ENCODE results near the gene ZNF232.
"Not testable (repeated sequence)": the region's sequence is repeated elsewhere in the genome, so short reads cannot be mapped to it uniquely, and the experiment has no call there.

Gene ZNF232

DNA sequence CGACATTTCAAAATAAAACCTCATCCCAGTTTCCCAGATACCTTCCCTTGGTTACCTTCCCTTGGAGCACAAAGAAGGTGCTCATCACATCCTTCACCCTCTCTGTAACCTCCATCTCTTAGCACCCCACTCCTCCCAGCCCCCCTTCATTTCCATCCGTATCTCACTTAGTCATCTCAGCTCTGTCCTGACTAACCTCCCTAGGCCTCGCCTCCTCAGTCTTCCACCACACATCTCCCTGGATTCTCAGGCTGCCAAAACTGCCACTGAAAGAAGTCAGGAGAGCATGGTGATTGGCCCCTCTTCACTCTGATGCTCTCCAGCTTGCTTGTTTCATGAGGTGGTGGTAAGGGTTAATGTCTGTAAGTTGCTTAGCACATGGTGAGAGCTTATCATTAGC lies 31.1 kb downstream of the ZNF232 start:
- H3K27me3 Mint-ChIP-seq: no peaks in the 10 kb centered on the region
- peaks cover 28% of the 10 kb centered on the region for H3K9me3 Mint-ChIP-seq
- peaks cover 30% of the 10 kb centered on the region for H3K4me1 Mint-ChIP-seq (ENCODE audit: low read depth)
- peaks cover 42% of the 10 kb centered on the region for H3K36me3 Mint-ChIP-seq (ENCODE audit: low read depth)
- H3K27ac Mint-ChIP-seq: no peak overlapping the region
- no peak overlapping the region for H3K4me3 Mint-ChIP-seq

DNA sequence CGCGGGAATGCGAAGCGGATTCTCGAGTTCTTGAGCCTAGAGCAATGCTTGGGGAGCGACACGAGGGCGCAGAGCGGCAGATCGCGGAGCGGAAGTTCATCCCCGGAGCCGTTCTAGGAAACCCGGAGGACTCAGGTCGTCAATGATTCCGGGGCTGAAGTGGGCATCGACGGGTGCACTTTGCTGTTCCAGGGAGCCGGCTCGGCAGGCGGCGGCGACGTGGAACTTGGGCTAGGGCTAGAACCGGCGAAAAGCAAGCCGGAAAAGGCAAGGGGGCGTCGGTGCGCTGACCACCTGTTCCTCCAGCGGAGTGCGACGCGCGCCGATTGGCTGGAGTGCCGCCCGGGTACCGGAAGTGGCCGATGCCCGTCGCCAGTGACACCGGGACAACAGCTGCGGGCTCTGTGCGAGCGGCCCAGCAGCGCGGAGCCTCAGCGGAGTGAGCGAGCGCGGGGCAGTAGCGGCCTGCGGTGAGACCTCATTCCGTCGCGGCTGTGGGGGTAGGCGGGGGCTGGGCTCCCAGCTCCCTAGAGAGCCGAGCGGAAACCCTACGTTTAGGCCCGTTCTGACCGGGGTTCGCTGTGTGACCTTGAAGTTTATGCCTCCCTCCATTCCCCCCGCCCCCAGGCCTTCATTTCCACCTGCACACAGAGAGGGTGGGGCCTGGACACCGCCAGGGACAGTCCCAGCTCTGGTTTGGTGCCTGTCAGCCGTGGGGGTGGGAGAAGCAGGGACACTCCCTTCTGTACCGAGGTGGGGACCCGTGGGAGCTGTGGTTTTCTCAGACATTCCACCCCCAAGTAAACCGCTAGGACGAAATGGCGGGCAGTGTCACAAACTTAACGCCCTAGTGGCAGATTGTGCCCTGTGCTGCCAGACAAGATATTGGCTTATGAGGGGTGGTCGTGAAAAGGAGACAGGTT lies 33.3 kb downstream of the ZNF232 start, which contains the start of gene ZFP3:
Gene ZFP3, plus strand, starts transcription at position 362 of the 923 bp plus-strand sequence. CDS start 13,038 bp downstream, outside the sequence.
- peaks cover 15% of the 10 kb centered on the region for H3K9me3 Mint-ChIP-seq
- H3K27ac Mint-ChIP-seq: peak within 1 kb of the TSS; percentile 90
- peaks cover 26% of the 10 kb centered on the region for H3K4me1 Mint-ChIP-seq (ENCODE audit: low read depth)
- peak within 1 kb of the TSS; percentile 85 for H3K4me3 Mint-ChIP-seq
- peaks cover 26% of the 10 kb centered on the region for H3K36me3 Mint-ChIP-seq (ENCODE audit: low read depth)
- no peaks in the 10 kb centered on the region for H3K27me3 Mint-ChIP-seq

DNA sequence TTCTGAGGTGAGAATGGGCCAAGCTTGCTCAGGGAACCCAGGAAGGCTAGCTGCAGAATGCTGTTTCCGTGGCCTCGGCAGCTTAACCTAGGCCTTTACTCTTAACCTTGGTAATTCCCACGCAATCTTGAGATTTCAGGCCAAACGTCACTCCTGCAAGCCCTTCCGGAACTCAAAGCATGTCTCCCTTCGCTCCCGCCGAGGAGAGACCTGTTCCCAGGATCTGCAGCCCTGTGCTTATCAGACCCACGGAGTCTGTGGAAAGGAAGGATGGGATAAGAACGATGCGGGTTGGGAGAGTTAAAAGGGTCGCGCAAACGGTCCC lies 33.9 kb downstream of the ZNF232 start:
- no peaks in the 10 kb centered on the region for H3K27me3 Mint-ChIP-seq
- peaks cover 11% of the 10 kb centered on the region for H3K9me3 Mint-ChIP-seq
- peak overlapping the region; percentile 90 for H3K27ac Mint-ChIP-seq
- H3K36me3 Mint-ChIP-seq (ENCODE audit: low read depth): peaks cover 22% of the 10 kb centered on the region
- H3K4me3 Mint-ChIP-seq: peak overlapping the region; percentile 85
- H3K4me1 Mint-ChIP-seq (ENCODE audit: low read depth): peaks cover 23% of the 10 kb centered on the region

DNA sequence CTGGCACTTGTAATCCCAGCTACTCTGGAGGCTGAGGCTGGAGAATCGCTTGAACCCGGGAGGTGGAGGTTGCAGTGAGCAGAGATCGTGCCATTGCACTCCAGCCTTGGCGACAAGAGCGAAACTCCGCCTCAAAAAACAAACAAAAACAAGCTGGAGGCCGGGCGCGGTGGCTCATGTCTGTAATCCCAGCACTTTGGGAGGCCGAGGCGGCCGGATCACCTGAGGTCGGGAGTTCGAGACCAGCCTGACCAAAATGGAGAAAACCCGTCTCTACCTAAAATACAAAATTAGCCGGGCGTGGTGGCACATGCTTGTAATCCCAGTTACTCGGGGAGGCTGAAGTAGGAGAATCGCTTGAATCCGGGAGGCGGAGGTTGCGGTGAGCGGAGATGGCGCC lies 34.4 kb downstream of the ZNF232 start:
- H3K9me3 Mint-ChIP-seq, H3K27ac Mint-ChIP-seq, H3K27me3 Mint-ChIP-seq: not testable (repeated sequence)
- peaks cover 22% of the 10 kb centered on the region for H3K4me1 Mint-ChIP-seq (ENCODE audit: low read depth)
- H3K36me3 Mint-ChIP-seq (ENCODE audit: low read depth): peaks cover 17% of the 10 kb centered on the region
- peak overlapping the region; percentile 85 for H3K4me3 Mint-ChIP-seq

DNA sequence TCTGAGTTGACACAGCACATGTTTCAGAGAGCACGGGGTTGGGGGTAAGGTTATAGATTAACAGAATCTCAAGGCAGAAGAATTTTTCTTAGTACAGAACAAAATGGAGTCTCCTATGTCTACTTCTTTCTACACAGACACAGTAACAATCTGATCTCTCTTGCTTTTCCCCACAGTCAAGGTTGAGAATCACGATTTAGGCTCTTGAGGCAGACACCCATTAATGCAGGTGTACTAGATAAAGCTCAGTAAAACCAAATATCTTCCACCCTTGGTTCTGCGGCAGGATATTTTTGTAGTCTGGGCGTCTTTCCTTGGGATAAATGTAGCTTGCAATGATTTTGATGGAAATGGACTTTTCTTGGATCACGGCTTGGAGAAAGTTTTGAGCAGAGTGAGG lies 36.2 kb downstream of the ZNF232 start:
- H3K9me3 Mint-ChIP-seq, H3K27ac Mint-ChIP-seq, H3K4me3 Mint-ChIP-seq, H3K27me3 Mint-ChIP-seq: not testable (repeated sequence)
- Mint-ChIP-seq H3K4me1 (ENCODE audit: low read depth) (peaks cover 22% of the 10 kb centered on the region), H3K36me3 (ENCODE audit: low read depth) (peaks cover 13% of the 10 kb centered on the region)

DNA sequence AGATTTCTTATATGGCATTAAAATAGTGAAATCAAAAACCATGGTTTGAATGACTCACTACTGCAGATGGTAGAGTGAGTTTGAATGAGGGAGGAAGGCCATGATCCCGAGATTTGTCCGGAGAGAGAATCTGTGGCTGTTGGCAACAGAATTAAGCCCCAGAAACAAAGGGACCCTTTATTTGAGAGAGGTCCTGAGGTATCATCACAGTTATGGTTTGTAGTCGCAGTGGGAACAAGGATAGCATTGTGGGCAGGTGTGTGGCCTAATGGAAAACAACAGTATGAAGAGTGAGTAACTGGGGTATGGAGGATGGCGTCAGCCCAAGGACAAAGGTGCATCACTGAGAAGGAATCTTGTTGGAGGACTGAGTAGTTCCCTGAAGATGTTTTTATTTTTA lies 42.0 kb downstream of the ZNF232 start:
- Mint-ChIP-seq H3K27me3 (no peaks in the 10 kb centered on the region), H3K9me3 (no peaks in the 10 kb centered on the region), H3K36me3 (ENCODE audit: low read depth) (no peaks in the 10 kb centered on the region), H3K4me1 (ENCODE audit: low read depth) (no peaks in the 10 kb centered on the region), H3K4me3 (no peak overlapping the region), H3K27ac (no peak overlapping the region)

DNA sequence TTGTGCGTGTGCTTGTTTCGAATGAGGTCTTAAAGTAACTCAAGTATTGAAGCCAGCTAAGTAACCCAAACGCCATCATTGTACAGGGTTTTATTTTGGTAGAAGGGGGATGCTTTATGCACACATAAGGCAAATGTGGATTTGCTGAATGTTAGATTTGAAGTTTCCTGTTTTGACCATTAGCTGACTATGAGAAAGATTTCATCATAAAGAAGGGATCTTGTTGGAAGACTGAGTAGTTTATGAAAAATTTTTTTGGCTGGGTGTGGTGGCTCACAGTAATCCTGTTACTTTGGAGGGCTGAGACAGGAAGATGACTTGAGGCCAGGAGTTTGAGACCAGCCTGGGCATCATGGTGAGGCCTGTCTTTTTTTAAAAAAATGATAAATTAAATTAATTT lies 43.4 kb downstream of the ZNF232 start:
- no peaks in the 10 kb centered on the region for H3K4me1 Mint-ChIP-seq (ENCODE audit: low read depth)
- no peaks in the 10 kb centered on the region for H3K27me3 Mint-ChIP-seq
- H3K27ac Mint-ChIP-seq: no peak overlapping the region
- no peaks in the 10 kb centered on the region for H3K9me3 Mint-ChIP-seq
- H3K36me3 Mint-ChIP-seq (ENCODE audit: low read depth): no peaks in the 10 kb centered on the region
- no peak overlapping the region for H3K4me3 Mint-ChIP-seq

DNA sequence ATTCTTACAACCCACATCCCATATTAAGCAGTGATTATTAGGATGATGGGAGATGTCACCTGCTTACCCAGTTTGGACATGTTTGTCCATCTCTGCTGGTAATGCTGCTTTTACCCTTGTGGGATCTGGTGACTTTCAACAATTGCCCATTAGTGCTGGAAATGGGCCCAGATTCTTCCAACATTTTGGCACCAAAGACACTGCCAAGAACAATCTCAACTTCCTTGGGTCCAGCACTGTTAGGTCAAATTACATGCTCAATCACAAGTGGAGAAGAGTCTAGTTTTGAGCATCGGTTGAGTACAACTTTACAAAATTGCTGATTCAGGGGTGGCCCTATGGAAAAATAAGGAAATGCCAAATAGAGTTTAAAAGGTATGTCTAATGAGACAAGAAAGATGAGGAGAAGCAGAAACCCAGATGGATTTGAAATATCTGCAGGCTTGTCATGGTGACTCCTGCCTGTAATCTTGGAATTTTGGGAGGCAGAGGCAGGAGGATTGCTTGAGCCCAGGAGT lies 46.4 kb downstream of the ZNF232 start:
- Mint-ChIP-seq H3K4me1 (ENCODE audit: low read depth) (no peaks in the 10 kb centered on the region), H3K36me3 (ENCODE audit: low read depth) (no peaks in the 10 kb centered on the region), H3K9me3 (no peaks in the 10 kb centered on the region), H3K27me3 (no peaks in the 10 kb centered on the region), H3K4me3 (no peak overlapping the region), H3K27ac (no peak overlapping the region)

All from stimulated activated naive CD8-positive, alpha-beta T cell treated with anti-CD3 and anti-CD28 coated beads, Interleukin-15, Interleukin-2, amounts not matched to agents 100 ng/mL and 50 ng/mL, for 24 hours (primary cell).